GM18907 (cell line): ENCODE data around the gene ZNF584.
"Not testable (repeated sequence)": the region's sequence is repeated elsewhere in the genome, so short reads cannot be mapped to it uniquely, and the experiment has no call there.

Experiments
- ATAC-seq: cut with Tn5 transposase; IDR thresholded peaks from one replicate; pipeline ENCODE4 v1.9.1; 2021; ENCODE audit warnings: mild to moderate bottlenecking, moderate library complexity; ENCODE audit not compliant: unreplicated experiment

The ZNF584 gene

GRCh38 chr19:58403920-58404478 is 4.5 kb upstream of the ZNF584 start:
- ATAC-seq: not testable (repeated sequence)

GRCh38 chr19:58406818-58407657 is 1.4 kb upstream of the ZNF584 start:
- ATAC-seq: no peak

- no peak for ATAC-seq
These were observed 744 bp upstream of the ZNF584 start for GRCh38 chr19:58407658-58408151.

- ATAC-seq: peak; percentile 26
These were observed 751 bp downstream of the ZNF584 start for GRCh38 chr19:58409010-58409790.

GRCh38 chr19:58416604-58417003 is 8.2 kb downstream of the ZNF584 start:
- no peak for ATAC-seq

GRCh38 chr19:58417071-58417470 is 8.6 kb downstream of the ZNF584 start:
- ATAC-seq: no peak

- no peak for ATAC-seq
These were observed 20.2 kb downstream of the ZNF584 start for GRCh38 chr19:58428617-58429016.

GRCh38 chr19:58429745-58430144 is 21.3 kb downstream of the ZNF584 start:
- no peak for ATAC-seq

GRCh38 chr19:58434217-58434616 is 25.8 kb downstream of the ZNF584 start:
- no peak for ATAC-seq

- peak; percentile 90 for ATAC-seq
These were observed 31.4 kb downstream of the ZNF584 start, which contains the start of gene ZNF132 for GRCh38 chr19:58439576-58440554. Gene ZNF132, minus strand, starts transcription at chr19:58440153. Its CDS starts 332 bp downstream, at chr19:58439821.

GRCh38 chr19:58440556-58440955 is 32.1 kb downstream of the ZNF584 start:
- no peak for ATAC-seq

- not testable (repeated sequence) for ATAC-seq
These were observed 34.5 kb downstream of the ZNF584 start for GRCh38 chr19:58442986-58443385.

GRCh38 chr19:58448860-58449259 is 40.4 kb downstream of the ZNF584 start:
- not testable (repeated sequence) for ATAC-seq

GRCh38 chr19:58449980-58450379 is 41.5 kb downstream of the ZNF584 start:
- ATAC-seq: not testable (repeated sequence)

- ATAC-seq: no peak
These were observed 42.5 kb downstream of the ZNF584 start for GRCh38 chr19:58450856-58451357.

- peak; percentile 94 for ATAC-seq
These were observed 43.1 kb downstream of the ZNF584 start, which contains the start of gene ZNF324B for GRCh38 chr19:58451358-58452101. Gene ZNF324B, plus strand, starts transcription at chr19:58451622. Its CDS starts 2,080 bp downstream, at chr19:58453702.

- ATAC-seq: no peak
These were observed 45.3 kb downstream of the ZNF584 start for GRCh38 chr19:58453743-58454142.

GRCh38 chr19:58455306-58455705 is 46.9 kb downstream of the ZNF584 start:
- ATAC-seq: no peak

- no peak for ATAC-seq
These were observed 47.7 kb downstream of the ZNF584 start for GRCh38 chr19:58456111-58456510.
